Nephron (organoid): Measurements from ENCODE around the gene STYXL1.
"Not testable (repeated sequence)": the region's sequence is repeated elsewhere in the genome, so short reads cannot be mapped to it uniquely, and the experiment has no call there.

Experiments
- H3K27ac Mint-ChIP-seq, 3 experiments: 2 replicates each; pipeline ENCODE4 v1.8.0; 2020; ENCODE audit warnings: mixed read lengths in 3 of 3, mild to moderate bottlenecking in 2 of 3, moderate library complexity in 1 of 3
- H3K27me3 Mint-ChIP-seq: 2 replicates; pipeline ENCODE4 v1.8.0; 2021; ENCODE audit warnings: low read depth, mild to moderate bottlenecking, moderate library complexity, mixed read lengths
- H3K36me3 Mint-ChIP-seq: 2 replicates; pipeline ENCODE4 v1.8.0; 2020; ENCODE audit warnings: low read depth, mixed read lengths
- H3K4me1 Mint-ChIP-seq: 2 replicates; pipeline ENCODE4 v1.8.0; 2020; ENCODE audit warnings: mixed read lengths
- H3K4me3 Mint-ChIP-seq, 3 experiments: 2 replicates each; pipeline ENCODE4 v1.8.0; 2020; ENCODE audit warnings: mild to moderate bottlenecking in 3 of 3, mixed read lengths in 3 of 3, moderate library complexity in 2 of 3
- H3K9me3 Mint-ChIP-seq: 2 replicates; pipeline ENCODE4 v1.8.0; 2020; ENCODE audit warnings: mixed read lengths
- CTCF ChIP-seq, 3 experiments: fragments of 200-600 bp; sonication (generic); IDR thresholded peaks; one replicate each; pipeline ENCODE4 v1.5.0; 2021; ENCODE audit warnings: antibody characterized with exemption in 3 of 3; ENCODE audit not compliant: unreplicated experiment in 3 of 3

The STYXL1 gene

GRCh38 chr7:76047811-76048667, at the start of gene STYXL1, which contains the start of gene MDH2:
Gene STYXL1 (minus strand): TSS chr7:76048000. CDS start chr7:76030523, 17,477 bp downstream.
Gene MDH2 (plus strand): TSS chr7:76048106. CDS start chr7:76048161, 55 bp downstream.
- Mint-ChIP-seq H3K9me3 (no peaks in the 10 kb centered on the region), H3K27me3 (no peaks in the 10 kb centered on the region), H3K4me1 (peaks cover 33% of the 10 kb centered on the region), H3K4me3 (peak within 1 kb of the TSS; percentile 99 to 100 (median 99)), H3K27ac (peak within 1 kb of the TSS; percentile 95 to 98 (median 95)), H3K36me3 (peaks cover 21% of the 10 kb centered on the region)
- no peak for TF ChIP-seq CTCF (IDR thresholded peaks at IDR 0.05; ENCODE audit: unreplicated experiment in 3 of 3)

GRCh38 chr7:76095908-76096307, 48.1 kb upstream of the STYXL1 start:
- Mint-ChIP-seq H3K27ac (no peak overlapping the region), H3K4me3 (no peak overlapping the region)
- no peak for TF ChIP-seq CTCF (IDR thresholded peaks at IDR 0.05; ENCODE audit: unreplicated experiment in 3 of 3)

GRCh38 chr7:76094326-76094725, 46.5 kb upstream of the STYXL1 start:
- Mint-ChIP-seq H3K27me3 (peaks cover 11% of the 10 kb centered on the region), H3K27ac (peak overlapping the region in 1 of 3 experiments; percentile 36)
- H3K9me3 Mint-ChIP-seq, H3K36me3 Mint-ChIP-seq, H3K4me1 Mint-ChIP-seq, H3K4me3 Mint-ChIP-seq: not testable (repeated sequence)

More at GRCh38 chr7:76095908-76096307, 48.1 kb upstream of the STYXL1 start:
- peaks cover 5% of the 10 kb centered on the region for H3K27me3 Mint-ChIP-seq
- no peaks in the 10 kb centered on the region for H3K36me3 Mint-ChIP-seq
- peaks cover 7% of the 10 kb centered on the region for H3K4me1 Mint-ChIP-seq
- H3K9me3 Mint-ChIP-seq, result peaks cover 3% of the 10 kb centered on the region

GRCh38 chr7:76093531-76093930, 45.7 kb upstream of the STYXL1 start:
- not testable (repeated sequence) for H3K4me3 Mint-ChIP-seq, H3K36me3 Mint-ChIP-seq, H3K4me1 Mint-ChIP-seq, H3K27ac Mint-ChIP-seq, H3K9me3 Mint-ChIP-seq
- H3K27me3 Mint-ChIP-seq, result peaks cover 14% of the 10 kb centered on the region

- H3K27ac Mint-ChIP-seq, result no peak overlapping the region
- TF ChIP-seq CTCF (IDR thresholded peaks at IDR 0.05; ENCODE audit: unreplicated experiment in 3 of 3), result no peak
- H3K4me1 Mint-ChIP-seq, result peaks cover 7% of the 10 kb centered on the region
- H3K27me3 Mint-ChIP-seq, result peaks cover 15% of the 10 kb centered on the region
- no peak overlapping the region for H3K4me3 Mint-ChIP-seq
- H3K36me3 Mint-ChIP-seq, result no peaks in the 10 kb centered on the region
- H3K9me3 Mint-ChIP-seq, result peaks cover 3% of the 10 kb centered on the region
Measured at GRCh38 chr7:76091506-76091905, 43.7 kb upstream of the STYXL1 start.

GRCh38 chr7:76089865-76090475, 42.2 kb upstream of the STYXL1 start:
- Mint-ChIP-seq H3K27ac (peak overlapping the region in 1 of 3 experiments; percentile 55), H3K36me3 (no peaks in the 10 kb centered on the region), H3K4me1 (peaks cover 7% of the 10 kb centered on the region), H3K27me3 (peaks cover 18% of the 10 kb centered on the region), H3K4me3 (no peak overlapping the region), H3K9me3 (peaks cover 3% of the 10 kb centered on the region)
- no peak for TF ChIP-seq CTCF (IDR thresholded peaks at IDR 0.05; ENCODE audit: unreplicated experiment in 3 of 3)

- not testable (repeated sequence) for H3K4me1 Mint-ChIP-seq, H3K27ac Mint-ChIP-seq, H3K36me3 Mint-ChIP-seq, H3K9me3 Mint-ChIP-seq, H3K4me3 Mint-ChIP-seq
- peaks cover 13% of the 10 kb centered on the region for H3K27me3 Mint-ChIP-seq
Measured at GRCh38 chr7:76087362-76087791, 39.6 kb upstream of the STYXL1 start.
